HEK293T (cell line): ENCODE measurements around the gene DBI.

Experiments used
- CTCF ChIA-PET: fragments of 350-600 bp; formaldehyde crosslinking; extraction: SDS; loops from one replicate; lab custom pipeline; 2021; ENCODE audit warnings: antibody characterized with exemption, inconsistent platforms; lab: Yijun Ruan, JAX
- POLR2A ChIA-PET: fragments of 350-600 bp; formaldehyde crosslinking; extraction: SDS; loops from one replicate; lab custom pipeline; 2020; ENCODE audit warnings: antibody characterized with exemption, inconsistent platforms; lab: Yijun Ruan, JAX
- DNase-seq: peaks from one replicate; pipeline ENCODE4 v3.0.0; 2012; ENCODE audit warnings: mixed read lengths; ENCODE audit errors: extremely low spot score
- ARNT ChIP-seq: fragments of 450-650 bp; IDR thresholded peaks from 2 replicates; pipeline ENCODE4 v1.6.1; 2017; ENCODE audit warnings: mild to moderate bottlenecking
- BHLHE40 ChIP-seq: fragments of 450-650 bp; IDR thresholded peaks from 2 replicates; pipeline ENCODE4 v1.6.1; 2016; ENCODE audit warnings: mild to moderate bottlenecking, moderate library complexity, borderline replicate concordance
- CTBP1 ChIP-seq: fragments of 450-650 bp; IDR thresholded peaks from 2 replicates; pipeline ENCODE4 v1.6.1; 2016; ENCODE audit warnings: borderline replicate concordance
- ELF4 ChIP-seq: fragments of 450-650 bp; IDR thresholded peaks from 2 replicates; pipeline ENCODE4 v1.6.1; 2017; ENCODE audit warnings: antibody characterized with exemption
- FOXA1 ChIP-seq: fragments of 450-650 bp; IDR thresholded peaks from 2 replicates; pipeline ENCODE4 v1.6.1; 2016; ENCODE audit warnings: mild to moderate bottlenecking
- FOXK2 ChIP-seq: fragments of 450-650 bp; IDR thresholded peaks from 2 replicates; pipeline ENCODE4 v1.6.1; 2016; ENCODE audit warnings: mild to moderate bottlenecking
- FOXM1 ChIP-seq: fragments of 450-650 bp; IDR thresholded peaks from 2 replicates; pipeline ENCODE4 v1.6.1; 2017; ENCODE audit warnings: mild to moderate bottlenecking, borderline replicate concordance
- HDGF ChIP-seq: fragments of 450-650 bp; IDR thresholded peaks from 2 replicates; pipeline ENCODE4 v1.6.1; 2017; ENCODE audit warnings: antibody characterized with exemption, borderline replicate concordance
- L3MBTL2 ChIP-seq: fragments of 450-650 bp; conservative IDR thresholded peaks from 2 replicates; pipeline ENCODE4 v1.6.1; 2016; ENCODE audit warnings: mild to moderate bottlenecking
- LEF1 ChIP-seq: fragments of 450-650 bp; IDR thresholded peaks from 2 replicates; pipeline ENCODE4 v1.6.1; 2017; ENCODE audit warnings: mild to moderate bottlenecking, borderline replicate concordance
- NFRKB ChIP-seq: fragments of 450-650 bp; IDR thresholded peaks from 2 replicates; pipeline ENCODE4 v1.6.1; 2016; ENCODE audit warnings: mild to moderate bottlenecking, moderate library complexity
- SP1 ChIP-seq: fragments of 450-650 bp; IDR thresholded peaks from 2 replicates; pipeline ENCODE4 v1.6.1; 2017
- SUZ12 ChIP-seq: fragments of 450-650 bp; IDR thresholded peaks from 2 replicates; pipeline ENCODE4 v1.6.1; 2016; ENCODE audit warnings: mild to moderate bottlenecking
- TARDBP ChIP-seq: fragments of 450-650 bp; IDR thresholded peaks from 2 replicates; pipeline ENCODE4 v1.6.1; 2016
- ZNF384 ChIP-seq: fragments of 450-650 bp; IDR thresholded peaks from 2 replicates; pipeline ENCODE4 v1.6.1; 2016
- TF ChIP-seq, protein P1 (sequence below): fragments of 450-650 bp; IDR thresholded peaks from 2 replicates; pipeline ENCODE4 v1.6.1; 2016

Gene DBI

DNA sequence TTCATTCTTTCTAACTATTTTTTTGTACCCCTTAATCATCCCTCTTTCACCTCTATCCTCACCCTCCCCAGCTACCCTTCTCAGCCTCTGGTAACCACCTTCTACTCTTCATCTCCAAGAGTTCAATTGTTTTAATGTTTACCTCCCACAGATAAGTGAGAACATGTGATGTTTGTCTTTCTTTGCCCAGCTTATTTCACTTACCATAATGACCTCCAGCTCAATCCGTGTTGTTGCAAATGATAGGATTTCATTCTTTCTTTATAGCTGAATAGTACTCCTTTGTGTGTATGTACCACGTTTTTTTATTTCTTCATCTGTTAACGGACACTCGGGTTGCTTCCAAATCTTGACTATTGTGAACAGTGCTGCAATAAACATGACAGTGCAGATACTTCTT lies 42.7 kb downstream of the DBI start:
- ChIA-PET POLR2A (no interaction called here), CTCF (interaction anchor here (1.5 kb wide), 1 partner anchor 67 kb away, joined by 12 read pairs; no protein-coding TSS in a partner anchor)
- DNase-seq: no peak
- TF ChIP-seq ZNF384 (no peak), LEF1 (no peak), SUZ12 (no peak), NFRKB (no peak), CTBP1 (no peak), TARDBP (no peak), ARNT (no peak), FOXA1 (no peak), HDGF (no peak), FOXM1 (no peak), FOXK2 (no peak), SP1 (no peak), L3MBTL2 (no peak), ELF4 (no peak), BHLHE40 (no peak)
- TF ChIP-seq, protein P1, sequence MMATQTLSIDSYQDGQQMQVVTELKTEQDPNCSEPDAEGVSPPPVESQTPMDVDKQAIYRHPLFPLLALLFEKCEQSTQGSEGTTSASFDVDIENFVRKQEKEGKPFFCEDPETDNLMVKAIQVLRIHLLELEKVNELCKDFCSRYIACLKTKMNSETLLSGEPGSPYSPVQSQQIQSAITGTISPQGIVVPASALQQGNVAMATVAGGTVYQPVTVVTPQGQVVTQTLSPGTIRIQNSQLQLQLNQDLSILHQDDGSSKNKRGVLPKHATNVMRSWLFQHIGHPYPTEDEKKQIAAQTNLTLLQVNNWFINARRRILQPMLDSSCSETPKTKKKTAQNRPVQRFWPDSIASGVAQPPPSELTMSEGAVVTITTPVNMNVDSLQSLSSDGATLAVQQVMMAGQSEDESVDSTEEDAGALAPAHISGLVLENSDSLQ: no peak

DNA sequence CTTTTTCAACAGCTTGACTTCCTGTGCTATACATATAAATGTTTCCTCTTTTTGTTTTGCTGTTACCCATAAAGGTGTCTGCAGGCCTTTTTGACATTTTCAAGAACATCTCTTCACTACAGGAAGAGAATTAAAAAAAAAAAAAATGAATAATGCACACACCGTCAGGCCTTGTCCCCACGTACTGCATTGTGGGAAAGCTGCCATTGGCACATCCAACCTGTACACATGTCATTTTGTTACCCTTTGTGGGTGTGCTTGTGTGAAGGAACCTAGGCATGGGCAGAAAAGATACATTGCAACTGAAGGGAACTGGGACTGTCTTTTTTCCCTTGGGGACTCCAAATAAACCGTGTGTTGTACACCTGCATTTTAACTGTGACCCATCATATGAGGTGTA lies 48.1 kb downstream of the DBI start:
- CTCF ChIA-PET: interaction anchor here (2.5 kb wide), 1 partner anchor 61 kb away, joined by 10 read pairs; no protein-coding TSS in a partner anchor
- DNase-seq: no peak
- POLR2A ChIA-PET: no interaction called here
- TF ChIP-seq L3MBTL2 (no peak), SUZ12 (no peak), ELF4 (no peak), TARDBP (no peak), ARNT (no peak), SP1 (no peak), CTBP1 (no peak), LEF1 (no peak), FOXA1 (no peak), FOXK2 (no peak), HDGF (no peak), NFRKB (no peak), FOXM1 (no peak), ZNF384 (no peak), BHLHE40 (no peak)
- TF ChIP-seq, protein P1: no peak

DNA sequence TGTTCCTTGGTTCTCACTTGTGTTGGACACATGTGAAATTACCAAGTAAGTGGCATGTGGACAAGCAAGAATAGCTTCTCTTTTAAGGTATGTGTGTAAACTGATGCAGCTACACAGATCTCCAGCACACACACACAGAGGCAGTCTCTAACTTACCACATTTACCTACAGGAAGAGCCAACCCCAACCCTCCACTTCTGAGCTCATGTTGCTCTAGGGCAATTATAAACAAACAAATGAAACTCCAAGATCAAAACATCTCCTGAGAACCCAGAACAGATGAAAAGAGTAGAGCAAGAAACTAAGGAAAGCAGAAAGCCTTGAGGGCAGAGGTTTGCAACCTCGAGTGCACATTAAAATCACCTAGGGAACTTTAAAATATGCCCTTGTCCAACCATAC lies 48.9 kb downstream of the DBI start:
- TF ChIP-seq CTBP1 (no peak), SUZ12 (no peak), SP1 (no peak), LEF1 (no peak), ARNT (no peak), L3MBTL2 (no peak), BHLHE40 (no peak), FOXA1 (no peak), FOXK2 (no peak), ZNF384 (no peak), NFRKB (no peak), FOXM1 (no peak), TARDBP (no peak), ELF4 (no peak), HDGF (no peak)
- TF ChIP-seq, protein P1: no peak
- no peak for DNase-seq
- ChIA-PET CTCF (interaction anchor here (2.5 kb wide), 1 partner anchor 61 kb away, joined by 10 read pairs; no protein-coding TSS in a partner anchor), POLR2A (no interaction called here)

DNA sequence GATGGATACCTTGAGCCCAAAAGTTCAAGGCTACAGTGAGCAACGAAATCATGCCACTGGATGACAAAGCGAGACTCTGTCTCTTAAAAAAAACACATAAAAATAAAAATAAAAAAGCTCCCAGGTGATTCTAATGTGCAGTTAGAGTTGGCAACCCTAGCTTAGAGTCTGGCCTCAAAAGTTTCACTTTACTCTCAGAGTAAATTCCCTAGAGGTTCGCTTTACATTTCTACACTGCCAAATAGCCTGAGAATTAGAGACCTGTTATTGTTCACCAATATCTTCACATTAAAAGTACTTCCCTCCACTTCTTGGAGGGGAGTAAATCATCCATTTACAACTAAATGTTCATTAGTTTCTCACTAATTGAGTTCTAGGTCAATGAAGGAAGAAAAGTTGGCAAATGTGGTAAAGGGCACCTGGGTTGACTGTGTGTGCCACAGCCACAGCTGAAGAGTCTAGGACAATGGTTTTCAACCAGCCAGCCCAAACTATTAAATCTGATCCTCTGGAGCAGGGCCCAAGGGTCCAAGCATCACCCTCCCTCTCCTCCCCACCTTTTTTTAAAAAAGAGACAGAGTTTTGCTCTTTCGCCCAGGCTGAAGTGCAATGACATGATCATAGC lies 49.6 kb downstream of the DBI start:
- no peak for DNase-seq
- no peak for TF ChIP-seq LEF1
- no peak for TF ChIP-seq SUZ12
- TF ChIP-seq, protein P1: no peak
- no peak for TF ChIP-seq TARDBP
- no peak for TF ChIP-seq CTBP1
- TF ChIP-seq FOXK2: no peak
- no peak for TF ChIP-seq ELF4
- TF ChIP-seq ZNF384: no peak
- ChIA-PET CTCF (interaction anchor here (0.7 to 2.5 kb wide), 2 partner anchors 60 to 1941 kb away, joined by 3 to 10 read pairs; no protein-coding TSS in a partner anchor), POLR2A (no interaction called here)

DNA sequence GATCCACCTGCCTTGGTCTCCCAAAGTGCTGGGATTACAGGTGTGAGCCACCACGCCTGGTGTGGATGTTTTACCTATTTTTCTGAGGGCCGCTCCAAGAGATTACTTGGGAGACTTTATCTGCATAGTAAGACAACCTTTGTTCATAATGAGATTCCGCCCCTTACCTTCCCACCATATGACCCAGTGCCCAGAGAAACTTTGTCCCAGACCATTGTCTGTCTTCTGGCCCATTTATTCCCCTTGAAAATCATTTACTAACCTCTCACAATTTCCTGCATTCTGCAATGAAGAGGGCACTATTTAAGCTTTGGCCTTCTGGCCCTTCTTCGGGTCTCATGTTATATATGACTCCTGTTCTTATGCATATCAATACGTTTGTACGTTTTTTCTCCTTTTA lies 51.1 kb downstream of the DBI start:
- DNase-seq: no peak
- CTCF ChIA-PET: no interaction called here
- TF ChIP-seq SUZ12 (no peak), BHLHE40 (no peak), ZNF384 (no peak), LEF1 (no peak), NFRKB (no peak), SP1 (no peak), TARDBP (no peak), HDGF (no peak), CTBP1 (no peak), FOXA1 (no peak), FOXK2 (no peak), ARNT (no peak), ELF4 (no peak)
- TF ChIP-seq, protein P1: no peak
- POLR2A ChIA-PET: no interaction called here
